ENCODE data around the gene SEC14L1.
A peak's percentile ranks its signal among the peaks of the same experiment; 100 is the strongest.

The SEC14L1 gene

DNA sequence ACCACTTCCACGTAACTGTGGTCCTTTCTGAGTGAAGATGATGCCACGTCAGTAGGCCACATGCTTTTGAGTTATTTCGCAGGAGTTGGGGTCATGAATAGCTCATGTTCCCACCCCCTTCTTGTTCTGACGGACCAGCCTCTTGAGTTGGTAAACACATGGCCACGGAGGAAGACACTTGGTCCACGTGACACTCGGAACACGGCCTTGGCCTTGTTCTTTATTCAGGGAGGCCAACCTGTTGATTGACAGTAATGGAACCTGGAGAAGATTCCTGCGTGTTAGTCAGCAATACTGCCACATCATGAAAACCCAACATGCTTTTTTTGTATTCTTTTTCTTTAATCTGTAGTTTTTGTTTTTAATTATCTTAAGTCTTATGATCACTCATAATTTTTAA, 56.3 kb downstream of the SEC14L1 start:
- DNase-seq = no peak

- no peak for DNase-seq
Observed at GRCh38 chr17:77200711-77201110, 59.9 kb downstream of the SEC14L1 start.

DNA sequence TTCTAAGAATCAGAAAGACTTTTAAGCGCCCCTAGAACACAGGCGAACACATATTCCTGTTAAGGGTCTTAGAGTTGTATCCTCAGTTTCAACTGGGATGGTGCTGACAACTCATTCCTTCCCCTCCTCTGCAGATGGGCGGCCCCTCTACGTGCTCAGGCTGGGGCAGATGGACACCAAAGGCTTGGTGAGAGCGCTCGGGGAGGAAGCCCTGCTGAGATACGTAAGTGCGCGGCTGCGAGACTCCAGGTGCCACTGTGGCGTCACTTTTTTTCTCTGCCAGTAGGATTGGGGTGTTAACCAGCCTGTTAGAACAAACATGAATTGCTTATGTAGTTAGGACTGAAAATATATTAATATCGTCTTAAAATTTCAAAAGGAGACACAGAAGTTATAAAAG, 62.7 kb downstream of the SEC14L1 start:
- no peak for DNase-seq

GRCh38 chr17:77203846-77204245, 63.1 kb downstream of the SEC14L1 start:
- no peak for DNase-seq

- DNase-seq = no peak
Observed at GRCh38 chr17:77204536-77204935, 63.8 kb downstream of the SEC14L1 start.

DNA sequence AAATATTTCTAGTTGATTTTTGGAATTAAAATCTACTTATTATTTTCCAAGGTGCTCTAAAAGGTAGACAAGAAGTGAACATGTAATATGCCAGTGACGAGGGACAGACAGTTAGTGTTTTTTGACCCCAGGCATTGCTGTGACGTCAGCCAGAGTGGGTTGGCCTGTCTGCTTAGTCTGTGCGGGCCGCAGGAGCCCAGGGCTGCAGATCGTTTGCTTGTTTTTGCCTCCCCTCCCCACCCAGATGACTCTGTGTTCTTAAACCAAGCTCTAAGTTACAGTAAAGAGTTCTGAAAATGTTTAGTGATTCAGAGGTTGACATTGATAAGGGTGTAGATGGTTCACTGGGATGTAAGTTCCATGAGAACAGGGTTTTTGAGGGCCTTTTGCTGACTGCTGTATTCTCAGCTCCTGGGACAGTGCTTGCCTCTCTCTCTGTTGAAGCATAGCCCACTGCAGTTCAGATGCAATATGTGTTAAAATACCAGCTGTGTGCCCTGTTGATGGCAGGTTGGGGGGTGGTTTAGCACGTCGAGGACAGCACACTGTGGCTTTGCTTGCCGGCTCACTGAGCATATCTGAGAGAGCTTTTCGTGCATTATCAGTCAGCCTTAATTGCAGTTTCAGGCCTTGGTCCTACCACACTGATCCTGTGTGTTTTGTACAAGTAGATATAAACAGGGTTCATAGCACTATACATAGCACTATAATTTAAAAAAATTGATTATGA, 64.8 kb downstream of the SEC14L1 start:
- DNase-seq = no peak

DNA sequence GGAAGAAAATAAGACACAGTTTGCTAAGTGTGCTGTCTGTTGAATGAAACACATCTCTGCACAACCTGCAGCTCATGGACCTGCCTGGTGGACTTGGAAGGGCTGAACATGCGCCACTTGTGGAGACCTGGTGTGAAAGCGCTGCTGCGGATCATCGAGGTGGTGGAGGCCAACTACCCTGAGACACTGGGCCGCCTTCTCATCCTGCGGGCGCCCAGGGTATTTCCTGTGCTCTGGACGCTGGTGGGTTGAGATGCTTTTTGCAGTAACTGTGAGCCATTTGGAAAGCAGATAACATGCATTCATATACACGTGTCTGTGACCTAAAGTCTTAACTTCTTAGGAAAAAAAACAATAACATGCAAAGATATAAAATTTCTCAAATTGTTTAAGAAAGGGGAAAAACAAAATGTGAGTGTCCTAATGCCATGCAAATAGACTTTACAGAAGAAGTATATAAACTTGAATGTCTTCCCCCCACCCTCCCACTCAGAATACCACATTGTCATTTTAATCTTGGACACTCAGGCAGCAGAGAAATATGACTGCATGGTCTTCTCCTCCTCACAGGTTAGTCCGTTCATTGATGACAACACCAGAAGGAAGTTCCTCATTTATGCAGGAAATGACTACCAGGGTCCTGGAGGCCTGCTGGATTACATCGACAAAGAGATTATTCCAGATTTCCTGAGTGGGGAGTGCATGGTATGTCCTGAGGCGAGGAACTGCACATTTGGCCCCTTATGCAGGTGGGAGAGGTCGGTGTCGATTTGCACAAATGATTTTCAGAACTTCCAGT, 65.6 kb downstream of the SEC14L1 start:
- DNase-seq = no peak

- no peak for DNase-seq
Observed at GRCh38 chr17:77207689-77208216, 67.0 kb downstream of the SEC14L1 start.

- DNase-seq = peak; percentile 55
Observed at GRCh38 chr17:77208217-77208808, 67.5 kb downstream of the SEC14L1 start.

- DNase-seq = no peak
Observed at GRCh38 chr17:77208856-77209255, 68.1 kb downstream of the SEC14L1 start.

DNA sequence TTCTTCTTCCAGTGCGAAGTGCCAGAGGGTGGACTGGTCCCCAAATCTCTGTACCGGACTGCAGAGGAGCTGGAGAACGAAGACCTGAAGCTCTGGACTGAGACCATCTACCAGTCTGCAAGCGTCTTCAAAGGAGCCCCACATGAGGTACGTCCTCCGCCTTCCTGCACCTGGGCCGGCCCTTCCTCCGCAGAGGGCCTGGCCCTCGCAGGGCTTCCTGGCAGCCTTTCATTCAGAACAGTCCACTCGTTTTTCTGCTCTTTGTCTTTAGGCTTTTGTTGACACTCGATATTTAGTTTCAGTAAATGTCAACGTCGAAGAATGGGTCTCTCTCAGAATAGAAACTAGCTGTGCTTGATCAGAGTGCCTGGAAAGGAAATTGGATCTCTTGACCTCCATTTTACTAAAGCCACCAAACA, 68.6 kb downstream of the SEC14L1 start:
- no peak for DNase-seq

- no peak for DNase-seq
Observed at GRCh38 chr17:77210331-77210730, 69.6 kb downstream of the SEC14L1 start.

DNA sequence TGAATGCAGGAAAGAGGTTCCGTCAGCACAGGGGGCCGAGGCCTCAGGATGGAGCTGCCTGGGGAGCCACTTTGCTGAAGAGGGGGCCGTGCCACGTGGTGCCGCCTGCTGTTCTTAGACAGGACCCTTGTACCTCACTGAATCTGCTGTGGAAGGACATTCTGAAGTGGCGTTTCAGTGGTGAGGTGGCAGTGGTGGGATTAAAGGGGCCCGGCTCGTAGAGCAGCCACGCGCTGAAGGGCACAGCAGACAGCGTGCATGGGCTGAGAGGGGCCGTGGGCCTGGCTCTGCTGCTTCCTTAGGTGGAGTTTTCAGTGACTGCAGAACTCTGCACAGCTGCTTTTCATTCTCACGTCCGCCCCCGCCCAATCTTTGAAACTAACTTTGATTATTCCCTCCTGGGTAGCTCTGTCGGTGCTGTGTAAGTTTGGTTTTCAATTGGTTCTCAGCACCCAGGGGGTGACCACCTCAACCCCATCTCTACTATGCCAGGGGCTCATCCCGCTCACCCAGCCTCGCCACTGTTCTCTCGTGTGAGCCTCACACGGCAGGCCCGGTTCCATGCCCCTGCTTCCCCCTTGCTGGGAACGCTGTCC, 70.3 kb downstream of the SEC14L1 start:
- no peak for DNase-seq

DNA sequence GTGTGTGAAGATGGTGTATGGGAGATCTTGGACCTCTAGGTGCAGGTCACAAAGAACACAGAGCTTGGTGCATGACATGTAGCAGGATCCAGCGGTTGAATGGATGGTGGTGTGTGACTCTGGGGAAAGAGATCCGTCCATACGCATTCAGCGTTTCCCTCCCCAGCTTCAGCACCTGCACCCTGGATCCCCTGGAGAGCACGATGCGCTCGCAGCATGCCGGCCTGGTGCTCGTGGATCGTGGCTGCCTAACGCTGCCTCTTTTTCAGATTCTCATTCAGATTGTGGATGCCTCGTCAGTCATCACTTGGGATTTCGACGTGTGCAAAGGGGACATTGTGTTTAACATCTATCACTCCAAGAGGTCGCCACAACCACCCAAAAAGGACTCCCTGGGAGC, 70.9 kb downstream of the SEC14L1 start:
- no peak for DNase-seq

DNA sequence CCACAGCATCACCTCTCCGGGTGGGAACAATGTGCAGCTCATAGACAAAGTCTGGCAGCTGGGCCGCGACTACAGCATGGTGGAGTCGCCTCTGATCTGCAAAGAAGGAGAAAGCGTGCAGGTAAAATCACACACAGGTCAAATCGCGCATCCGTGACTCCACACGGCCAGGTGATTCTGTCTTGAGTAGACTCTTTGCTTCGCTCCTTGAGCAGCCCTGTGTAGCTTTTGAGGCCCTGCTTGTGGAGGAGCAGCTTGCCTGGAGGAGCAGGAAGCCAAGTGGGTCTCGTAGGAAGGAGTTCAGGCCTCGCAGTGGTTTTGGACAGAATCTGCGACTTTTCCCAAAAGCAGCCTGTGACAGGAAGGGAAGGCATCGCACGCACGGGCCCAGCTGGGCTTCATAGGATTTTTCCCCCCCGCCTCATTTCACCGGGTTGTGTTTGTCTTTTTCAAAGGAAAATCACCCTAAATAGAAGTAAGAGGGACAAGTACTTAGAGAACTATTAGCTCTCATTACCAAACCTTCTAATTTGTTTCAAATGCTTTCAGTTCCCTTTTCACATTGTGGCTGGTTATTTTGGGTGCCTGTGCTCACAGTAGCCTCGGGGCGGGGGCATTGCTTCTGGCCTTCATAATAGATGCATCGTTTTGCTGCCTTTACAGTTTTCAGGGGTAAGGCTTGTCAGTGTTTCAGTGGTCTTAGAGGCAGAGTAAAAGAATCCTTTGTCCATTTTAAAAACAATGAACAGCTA, 71.5 kb downstream of the SEC14L1 start:
- DNase-seq = no peak

GRCh38 chr17:77212833-77213777, 72.3 kb downstream of the SEC14L1 start:
- DNase-seq = no peak

GRCh38 chr17:77213778-77214132, 73.0 kb downstream of the SEC14L1 start:
- no peak for DNase-seq

- DNase-seq = no peak
Observed at GRCh38 chr17:77214328-77214727, 73.6 kb downstream of the SEC14L1 start.

DNA sequence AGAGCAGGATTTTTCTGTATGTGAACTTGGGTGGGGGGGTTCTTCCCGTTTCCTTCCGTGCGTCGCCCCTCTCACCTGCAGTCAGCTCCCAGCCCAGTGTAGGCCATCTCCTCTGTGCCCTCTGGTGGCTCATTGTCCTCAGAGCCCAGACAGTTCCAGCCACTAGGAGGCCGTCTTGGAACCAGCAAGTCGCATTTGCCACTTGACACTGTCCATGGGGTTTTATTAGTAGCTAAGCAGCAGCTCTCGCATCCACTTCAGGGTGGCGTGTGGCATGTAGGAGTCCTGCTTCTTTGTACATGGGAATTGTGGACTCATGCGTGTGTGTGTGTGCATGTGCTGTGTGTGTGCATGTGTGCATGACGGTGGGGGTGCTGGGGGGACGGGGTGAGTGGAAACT, 74.0 kb downstream of the SEC14L1 start:
- no peak for DNase-seq

- DNase-seq = no peak
Observed at GRCh38 chr17:77215281-77215680, 74.5 kb downstream of the SEC14L1 start.

DNA sequence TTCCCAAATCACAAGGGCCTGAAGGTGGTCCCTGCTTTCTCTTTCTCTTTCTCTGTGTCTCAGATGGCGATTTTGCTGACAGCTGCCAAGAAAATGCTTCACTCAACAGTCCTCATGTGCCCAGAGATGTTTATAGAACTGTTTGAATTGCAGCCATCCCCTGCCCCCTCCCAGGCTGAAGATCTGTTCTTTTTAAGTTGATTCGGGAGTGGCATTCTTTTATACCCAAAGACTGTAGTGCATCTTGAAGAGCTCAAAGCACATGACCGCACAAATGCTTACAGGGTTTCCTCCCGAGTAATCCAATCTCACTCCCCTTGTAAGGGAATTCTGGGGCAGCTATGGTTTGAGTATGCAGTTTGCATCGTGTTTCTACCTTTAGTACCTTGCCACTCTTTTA, 75.7 kb downstream of the SEC14L1 start:
- DNase-seq = no peak

DNA sequence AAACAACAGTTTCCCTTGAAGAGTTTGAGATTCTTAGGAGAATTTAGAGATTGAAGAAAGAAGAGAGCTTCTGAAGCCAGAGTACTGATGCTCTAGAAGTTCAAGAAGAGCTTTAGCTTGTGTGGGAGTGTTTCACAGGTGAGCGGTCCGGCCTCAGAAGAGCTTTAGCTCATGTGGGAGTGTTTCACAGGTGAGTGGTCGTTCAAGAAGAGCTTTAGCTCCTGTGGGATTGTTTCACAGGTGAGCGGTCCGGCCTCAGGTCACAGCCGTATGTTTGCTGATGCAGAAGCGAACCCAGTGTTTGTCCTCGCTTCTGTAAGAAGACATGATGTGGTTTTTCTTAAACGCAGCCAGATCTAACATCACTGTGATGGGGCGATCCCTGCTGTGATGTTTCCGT, 76.4 kb downstream of the SEC14L1 start:
- DNase-seq = no peak
